Measurements from ENCODE around the gene RPS6KA2. TPM values are rescaled to one million over a fixed set of nuclear protein-coding genes. Genes with fewer than 3 reads are reported as not detected.

The RPS6KA2 gene
- total and polyA plus RNA-seq, 2 donors (not counting 1 experiment from before 2014, with no cell fraction given), result 2.2 to 16.0 TPM

GRCh38 chr6:166637812-166638572, 10.9 kb upstream of the RPS6KA2 start:
- Histone ChIP-seq H3K4me2 (replicated peaks; ENCODE audit: low read depth, low read length, poor library complexity, severe bottlenecking) (peak overlapping the region; percentile 0), H3K36me3 (replicated peaks in 1 of 2; ENCODE audit: control extremely low read depth in 1 of 2, control insufficient read depth in 1 of 2, extremely low read depth in 1 of 2, insufficient read depth in 2 of 2, low read length in 1 of 2) (no peaks in the 10 kb centered on the region), H3K79me2 (ENCODE audit: control insufficient read depth, insufficient read depth, low read length) (no peaks in the 10 kb centered on the region), H3K9me3 (ENCODE audit: control extremely low read depth in 1 of 3, control insufficient read depth in 2 of 3, insufficient read depth in 1 of 3, low read length in 2 of 3) (peaks cover under 1 to 3% (median 2%) of the 10 kb centered on the region in 3 donors), H3K27me3 (replicated peaks in 1 of 4; ENCODE audit: control extremely low read depth in 1 of 4, control insufficient read depth in 3 of 4, insufficient read depth in 4 of 4, low read length in 3 of 4) (peaks cover 0 to 48% (median 33%) of the 10 kb centered on the region in 4 experiments), H3K27ac (ENCODE audit: low read length in 2 of 2) (no peak overlapping the region), H3K4me1 (ENCODE audit: control insufficient read depth in 2 of 2, insufficient read depth in 2 of 2, low read length in 2 of 2) (peaks cover 20 to 23% of the 10 kb centered on the region in 2 donors), H3K9ac (ENCODE audit: low read length) (no peak overlapping the region), H2AFZ (ENCODE audit: insufficient read depth, low read depth, low read length, poor library complexity, severe bottlenecking) (no peak overlapping the region), H3K4me3 (ENCODE audit: control extremely low read depth in 1 of 5, extremely low read depth in 1 of 5, insufficient read depth in 1 of 5, low read depth in 2 of 5, low read length in 4 of 5) (no peak overlapping the region), H4K20me1 (ENCODE audit: control insufficient read depth, insufficient read depth, low read length, poor library complexity, severe bottlenecking) (no peaks in the 10 kb centered on the region)
- no peak overlapping the region for H3K4me3 Mint-ChIP-seq
- H3K4me1 Mint-ChIP-seq, result peaks cover 26% of the 10 kb centered on the region
- no peak overlapping the region for H3K27ac Mint-ChIP-seq
- peaks cover 52% of the 10 kb centered on the region for H3K27me3 Mint-ChIP-seq
- TF ChIP-seq CTCF (IDR thresholded peaks at IDR 0.05), result no peak
- TF ChIP-seq EZH2 (IDR thresholded peaks at IDR 0.05; ENCODE audit: borderline replicate concordance, insufficient read depth, low read depth, low read length, poor library complexity, severe bottlenecking), result no peak
- no peak for ATAC-seq (ENCODE audit: low read depth)
- POLR2A ChIA-PET, result no interaction called here
- DNase-seq, result no peak
- CTCF ChIA-PET, result interaction anchor here (1.1 kb wide), 1 partner anchor 137 kb away, joined by 4 read pairs; no protein-coding TSS in a partner anchor
- H3K9me3 Mint-ChIP-seq (ENCODE audit: insufficient read depth), result peaks cover 5% of the 10 kb centered on the region
- 73% methylated on average over 29 of the region's 29 CpGs for WGBS (ENCODE audit: insufficient coverage)
- intact Hi-C loops (cut with micrococcal nuclease), result no loop called here

- Histone ChIP-seq H3K27ac (ENCODE audit: low read length in 2 of 2) (no peak overlapping the region), H4K20me1 (ENCODE audit: control insufficient read depth, insufficient read depth, low read length, poor library complexity, severe bottlenecking) (no peaks in the 10 kb centered on the region), H3K9ac (ENCODE audit: low read length) (no peak overlapping the region), H3K36me3 (replicated peaks in 1 of 2; ENCODE audit: control extremely low read depth in 1 of 2, control insufficient read depth in 1 of 2, extremely low read depth in 1 of 2, insufficient read depth in 2 of 2, low read length in 1 of 2) (no peaks in the 10 kb centered on the region), H3K79me2 (ENCODE audit: control insufficient read depth, insufficient read depth, low read length) (no peaks in the 10 kb centered on the region), H3K4me2 (replicated peaks; ENCODE audit: low read depth, low read length, poor library complexity, severe bottlenecking) (no peak overlapping the region), H3K4me1 (ENCODE audit: control insufficient read depth in 2 of 2, insufficient read depth in 2 of 2, low read length in 2 of 2) (peaks cover 20 to 23% of the 10 kb centered on the region in 2 donors), H3K27me3 (replicated peaks in 1 of 4; ENCODE audit: control extremely low read depth in 1 of 4, control insufficient read depth in 3 of 4, insufficient read depth in 4 of 4, low read length in 3 of 4) (peaks cover 0 to 50% (median 33%) of the 10 kb centered on the region in 4 experiments), H2AFZ (ENCODE audit: insufficient read depth, low read depth, low read length, poor library complexity, severe bottlenecking) (no peak overlapping the region), H3K9me3 (ENCODE audit: control extremely low read depth in 1 of 3, control insufficient read depth in 2 of 3, insufficient read depth in 1 of 3, low read length in 2 of 3) (no peaks in the 10 kb centered on the region), H3K4me3 (ENCODE audit: control extremely low read depth in 1 of 5, extremely low read depth in 1 of 5, insufficient read depth in 1 of 5, low read depth in 2 of 5, low read length in 4 of 5) (no peak overlapping the region)
- Mint-ChIP-seq H3K27me3 (peaks cover 54% of the 10 kb centered on the region), H3K27ac (no peak overlapping the region), H3K9me3 (ENCODE audit: insufficient read depth) (peaks cover 4% of the 10 kb centered on the region), H3K4me3 (no peak overlapping the region), H3K4me1 (peaks cover 26% of the 10 kb centered on the region)
- TF ChIP-seq EZH2 (IDR thresholded peaks at IDR 0.05; ENCODE audit: borderline replicate concordance, insufficient read depth, low read depth, low read length, poor library complexity, severe bottlenecking) (no peak), CTCF (IDR thresholded peaks at IDR 0.05) (no peak)
- ATAC-seq (ENCODE audit: low read depth) (no peak), DNase-seq (no peak)
- intact Hi-C loops (cut with micrococcal nuclease), result no loop called here
- POLR2A ChIA-PET, result no interaction called here
- CTCF ChIA-PET, result no interaction called here
- 71% methylated on average over 4 of the region's 10 CpGs for WGBS (ENCODE audit: insufficient coverage)
These were observed 9.9 kb upstream of the RPS6KA2 start for GRCh38 chr6:166636934-166637333.

Data from B cell (primary cell).